Inferior parietal cortex (tissue), 1 donor: Measurements from ENCODE around the gene VSIR.

ENCODE experiments used
- DNase-seq: peaks from one replicate; pipeline ENCODE4 v3.0.0-alpha.2; 2016; ENCODE audit errors: extremely low spot score

The VSIR gene

GRCh38 chr10:71727738-71728737, 45.3 kb downstream of the VSIR start:
- no peak for DNase-seq

DNA sequence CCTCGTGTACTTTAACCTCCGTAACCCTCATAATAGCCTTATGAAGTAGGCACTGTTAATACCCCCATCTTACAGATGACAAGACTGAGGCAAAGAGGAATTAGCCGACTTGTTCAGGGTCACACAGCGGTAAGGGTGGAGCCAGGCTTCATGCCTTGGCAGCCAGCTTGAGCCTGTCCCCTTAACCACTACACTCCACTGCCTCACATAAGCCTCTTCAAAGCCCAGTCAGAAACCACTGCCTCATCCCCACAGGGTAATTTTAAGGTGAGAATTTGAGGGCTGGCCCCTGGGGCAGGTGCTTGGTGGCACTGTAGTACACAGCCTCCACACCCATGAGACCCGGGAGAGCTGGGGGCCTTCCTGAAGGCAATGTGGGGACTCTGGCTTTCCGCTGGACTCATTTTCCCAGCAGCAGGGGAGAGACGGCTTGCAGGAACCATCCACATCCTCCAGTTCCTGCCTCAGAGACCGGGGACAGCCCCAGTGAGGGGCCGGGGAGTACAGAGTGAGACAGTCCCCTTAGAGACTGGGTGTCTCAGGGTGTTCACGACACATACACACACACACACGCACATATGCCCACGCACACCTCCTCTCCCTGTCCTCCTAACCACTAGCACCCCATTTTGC, 46.1 kb downstream of the VSIR start:
- no peak for DNase-seq

GRCh38 chr10:71726580-71727104, 46.7 kb downstream of the VSIR start:
- DNase-seq: no peak

DNA sequence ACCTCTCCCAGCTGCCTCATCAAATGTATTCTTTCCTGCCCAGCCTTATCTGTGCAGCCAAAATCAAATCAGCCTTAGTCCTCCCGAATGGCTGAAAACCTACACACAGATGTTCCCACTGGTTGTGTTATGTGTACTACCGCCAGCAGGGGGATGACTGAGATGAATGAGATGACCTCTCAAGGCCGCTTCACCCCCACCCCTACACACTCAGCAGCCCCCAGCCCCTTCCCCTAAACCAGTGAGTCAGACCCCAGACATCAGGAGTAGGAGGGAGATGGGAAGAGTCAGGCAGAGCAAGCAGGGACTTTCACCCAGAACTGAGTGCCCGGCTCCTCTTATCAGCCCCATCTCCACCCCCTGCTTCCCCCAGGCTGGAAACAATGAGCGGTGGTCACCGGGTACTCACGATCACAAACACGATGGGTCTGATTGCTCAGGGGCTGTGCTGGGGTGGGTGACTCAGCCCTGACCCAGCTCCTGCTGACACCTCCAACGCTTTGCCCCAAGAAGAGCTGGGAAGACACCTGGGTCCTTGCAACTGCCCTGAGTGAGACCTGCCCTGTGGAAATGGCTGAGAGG, 47.2 kb downstream of the VSIR start:
- DNase-seq: no peak

DNA sequence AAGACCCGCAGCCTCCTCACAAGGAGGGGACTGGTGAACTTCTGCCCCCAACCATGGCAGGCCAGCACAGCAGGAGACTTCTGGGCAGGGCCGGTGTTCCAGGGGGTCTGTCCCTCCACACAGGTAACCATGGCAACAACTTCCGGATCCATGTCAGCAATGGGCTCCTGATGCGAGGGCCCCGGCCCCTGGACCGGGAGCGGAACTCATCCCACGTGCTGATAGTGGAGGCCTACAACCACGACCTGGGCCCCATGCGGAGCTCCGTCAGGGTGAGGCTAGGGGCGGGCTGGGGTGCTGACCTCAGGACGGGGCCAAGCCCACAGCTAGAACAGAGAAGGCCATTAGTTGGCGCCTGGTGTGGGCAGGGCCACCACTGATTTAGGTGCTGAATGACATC, 48.1 kb downstream of the VSIR start:
- DNase-seq: no peak

- no peak for DNase-seq
Observed at GRCh38 chr10:71724539-71724938, 48.8 kb downstream of the VSIR start.

- no peak for DNase-seq
Observed at GRCh38 chr10:71723311-71723710, 50.0 kb downstream of the VSIR start.

GRCh38 chr10:71722849-71723248, 50.5 kb downstream of the VSIR start:
- no peak for DNase-seq

- DNase-seq: no peak
Observed at GRCh38 chr10:71721313-71721712, 52.0 kb downstream of the VSIR start.

DNA sequence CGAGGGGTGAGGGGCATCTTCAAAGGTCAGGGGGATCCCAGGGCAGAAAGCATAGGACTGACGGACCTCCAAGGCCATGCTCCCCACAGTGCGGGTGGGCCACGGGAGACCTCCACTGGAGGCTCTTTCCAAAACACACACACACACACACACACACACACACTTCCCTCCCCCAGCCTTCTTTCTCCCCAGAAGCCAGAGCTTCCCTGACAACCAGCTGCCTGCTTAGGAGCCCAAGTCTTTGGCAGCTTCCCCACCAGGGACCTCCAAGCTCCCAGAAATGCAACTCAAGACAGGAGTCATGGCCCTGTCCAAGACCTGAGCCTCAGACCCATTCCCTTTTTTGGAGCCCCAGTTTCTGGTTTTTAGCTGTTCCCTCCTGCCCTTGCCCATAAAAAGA, 53.0 kb downstream of the VSIR start:
- DNase-seq: no peak

GRCh38 chr10:71719464-71720201, 53.7 kb downstream of the VSIR start, which contains the start of gene C10orf105:
Gene C10orf105 (minus strand): TSS chr10:71719778. CDS start chr10:71716337, 3,441 bp downstream.
- no peak for DNase-seq

DNA sequence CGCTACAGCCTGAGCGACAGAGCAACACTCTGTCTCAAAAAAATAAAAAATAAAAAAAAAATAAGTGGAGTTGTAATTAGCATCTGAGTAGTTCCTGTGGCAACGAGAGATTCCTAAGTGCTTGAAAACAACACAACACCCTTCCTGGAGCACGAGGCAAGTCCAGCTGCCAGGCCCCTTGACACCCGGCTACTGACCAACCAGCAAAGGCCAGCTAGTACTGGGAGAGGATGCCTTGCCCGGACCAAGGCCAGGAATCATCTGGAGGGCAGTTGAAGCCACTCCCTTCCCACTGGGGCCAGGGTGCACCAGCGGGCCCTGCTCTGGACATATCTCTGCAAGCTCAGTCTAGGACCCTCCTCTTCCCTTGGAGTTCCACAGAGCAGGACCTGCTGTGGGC, 54.3 kb downstream of the VSIR start:
- no peak for DNase-seq

DNA sequence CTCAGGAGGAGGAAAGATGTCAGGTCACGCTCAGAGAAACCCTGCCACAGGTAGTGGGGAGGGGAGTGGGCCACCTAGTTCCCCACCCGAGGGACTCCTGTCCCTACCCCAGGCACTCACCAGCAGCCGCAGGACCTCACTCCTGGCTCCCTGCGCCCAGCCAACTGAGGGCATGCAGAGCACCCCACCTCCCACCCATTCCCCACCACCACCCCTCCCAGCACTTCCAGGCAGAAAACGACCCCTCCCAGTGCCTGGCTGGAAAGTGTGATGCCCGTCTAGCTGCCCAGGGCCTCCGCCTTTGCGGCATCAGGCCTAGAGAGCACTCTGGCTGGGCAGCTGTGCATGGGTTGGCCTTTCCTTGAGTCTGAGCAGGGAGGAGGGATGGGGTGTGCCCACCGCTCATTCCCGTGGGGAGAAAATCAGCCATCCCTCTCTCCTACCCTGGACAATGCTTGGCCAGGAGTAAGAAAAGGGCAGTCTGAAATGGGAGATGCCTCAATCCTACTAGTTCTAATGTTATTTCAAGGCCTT, 55.1 kb downstream of the VSIR start:
- no peak for DNase-seq

DNA sequence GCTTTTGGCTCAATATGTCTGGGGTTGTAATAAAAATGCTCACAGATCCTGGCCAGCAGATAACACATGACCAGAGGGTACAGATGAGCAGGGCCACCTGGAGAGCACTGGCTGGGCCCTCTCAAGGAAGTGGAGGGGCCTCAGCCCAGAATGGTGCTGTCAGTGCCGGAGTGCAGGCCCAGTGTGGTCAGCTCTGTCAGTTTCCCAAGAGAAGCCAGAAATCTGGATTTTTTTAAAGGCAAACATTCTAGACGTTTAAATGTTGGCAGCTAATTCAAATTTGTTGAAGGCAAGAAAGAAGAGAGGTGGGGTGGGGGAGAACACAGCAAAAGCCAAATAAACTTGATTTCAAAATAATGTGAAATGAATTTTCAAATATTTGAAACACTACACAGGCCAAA, 55.8 kb downstream of the VSIR start:
- DNase-seq: no peak

GRCh38 chr10:71717056-71717455, 56.3 kb downstream of the VSIR start:
- DNase-seq: no peak

DNA sequence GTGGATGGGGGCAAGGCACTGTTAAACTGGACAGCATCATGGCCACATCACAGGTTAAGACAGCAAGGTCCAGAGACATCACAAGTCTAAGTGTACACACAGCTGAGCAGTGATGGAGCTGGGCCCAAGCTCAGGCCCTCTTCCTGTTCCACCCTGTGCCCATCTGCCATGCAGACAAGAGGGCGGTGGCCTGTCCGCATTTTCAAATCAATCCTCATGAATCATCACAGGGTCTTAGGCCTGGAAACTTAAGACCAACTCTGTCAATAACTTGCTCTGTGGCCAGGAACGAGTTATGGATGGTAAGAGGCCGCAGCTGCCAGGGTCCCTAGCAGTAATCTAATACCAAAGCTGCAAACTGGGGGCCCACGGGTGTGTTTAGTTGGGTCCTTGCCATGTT, 56.9 kb downstream of the VSIR start:
- no peak for DNase-seq

DNA sequence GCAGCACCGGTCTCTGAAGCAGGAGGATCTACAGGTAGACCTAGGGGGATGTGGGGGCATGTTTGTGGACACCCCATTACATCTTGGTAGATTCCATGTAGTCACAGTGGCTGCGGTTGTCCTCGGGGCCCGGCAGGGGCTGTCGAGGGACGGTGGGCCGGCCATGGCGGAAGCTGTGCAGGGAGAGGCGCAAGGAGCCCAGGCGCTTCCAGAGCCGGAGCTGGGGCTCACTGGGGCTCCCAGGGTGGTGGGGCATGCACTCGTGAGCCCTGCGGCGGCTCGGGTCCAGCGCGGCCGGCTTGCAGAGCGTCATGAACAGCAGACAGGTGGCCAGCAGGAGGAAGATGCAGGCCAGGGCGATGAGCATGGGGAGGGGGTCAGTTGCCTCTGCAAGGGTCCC, 57.5 kb downstream of the VSIR start:
- DNase-seq: no peak

DNA sequence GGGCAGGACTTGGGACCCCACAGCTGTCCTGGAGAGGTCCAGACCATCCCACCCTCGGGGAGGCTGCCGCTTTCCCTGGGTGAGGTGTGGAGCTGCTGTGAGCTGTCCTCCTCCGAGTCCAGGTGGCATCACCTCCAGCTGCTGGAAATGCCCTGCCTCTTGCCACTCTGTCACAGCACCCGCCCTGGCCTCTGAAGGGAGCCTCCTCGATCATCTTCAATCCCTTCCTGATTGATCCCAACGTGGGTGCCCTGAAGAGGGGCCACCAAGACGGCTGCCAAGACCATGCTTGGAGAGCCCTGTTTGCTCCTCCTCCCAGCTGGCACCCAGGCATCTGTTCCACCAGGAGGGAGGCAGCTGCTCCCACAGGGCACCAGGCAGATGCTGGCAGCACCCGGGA, 58.3 kb downstream of the VSIR start:
- DNase-seq: no peak

DNA sequence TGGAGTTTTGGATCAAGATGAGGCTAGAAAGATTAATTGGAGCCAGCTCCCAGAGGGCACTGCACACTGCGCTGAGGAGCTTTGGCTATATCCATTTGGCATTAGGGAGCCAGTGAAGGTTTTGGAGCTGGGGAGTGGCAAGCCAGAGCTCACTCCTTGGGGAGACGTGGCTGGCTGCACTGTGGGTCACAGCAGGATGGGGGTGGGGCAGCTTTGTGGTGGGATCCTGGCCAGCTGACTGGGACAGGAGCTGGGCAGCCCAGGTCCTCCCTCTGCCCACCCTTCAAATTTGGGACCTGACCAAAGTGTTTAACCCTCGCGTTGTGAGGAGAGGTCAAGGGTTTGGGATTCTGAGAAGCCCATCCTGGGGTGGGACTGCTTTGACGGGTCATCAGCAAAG, 58.7 kb downstream of the VSIR start:
- no peak for DNase-seq

GRCh38 chr10:71714031-71714410, 59.3 kb downstream of the VSIR start:
- no peak for DNase-seq
